ENCODE results near the gene NSD1.

NSD1 gene

GRCh38 chr5:177099422-177100093, 34.0 kb upstream of the NSD1 start:
- TF ChIP-seq, protein P1, sequence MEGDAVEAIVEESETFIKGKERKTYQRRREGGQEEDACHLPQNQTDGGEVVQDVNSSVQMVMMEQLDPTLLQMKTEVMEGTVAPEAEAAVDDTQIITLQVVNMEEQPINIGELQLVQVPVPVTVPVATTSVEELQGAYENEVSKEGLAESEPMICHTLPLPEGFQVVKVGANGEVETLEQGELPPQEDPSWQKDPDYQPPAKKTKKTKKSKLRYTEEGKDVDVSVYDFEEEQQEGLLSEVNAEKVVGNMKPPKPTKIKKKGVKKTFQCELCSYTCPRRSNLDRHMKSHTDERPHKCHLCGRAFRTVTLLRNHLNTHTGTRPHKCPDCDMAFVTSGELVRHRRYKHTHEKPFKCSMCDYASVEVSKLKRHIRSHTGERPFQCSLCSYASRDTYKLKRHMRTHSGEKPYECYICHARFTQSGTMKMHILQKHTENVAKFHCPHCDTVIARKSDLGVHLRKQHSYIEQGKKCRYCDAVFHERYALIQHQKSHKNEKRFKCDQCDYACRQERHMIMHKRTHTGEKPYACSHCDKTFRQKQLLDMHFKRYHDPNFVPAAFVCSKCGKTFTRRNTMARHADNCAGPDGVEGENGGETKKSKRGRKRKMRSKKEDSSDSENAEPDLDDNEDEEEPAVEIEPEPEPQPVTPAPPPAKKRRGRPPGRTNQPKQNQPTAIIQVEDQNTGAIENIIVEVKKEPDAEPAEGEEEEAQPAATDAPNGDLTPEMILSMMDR (IDR thresholded peaks at IDR 0.05), result no peak

DNA sequence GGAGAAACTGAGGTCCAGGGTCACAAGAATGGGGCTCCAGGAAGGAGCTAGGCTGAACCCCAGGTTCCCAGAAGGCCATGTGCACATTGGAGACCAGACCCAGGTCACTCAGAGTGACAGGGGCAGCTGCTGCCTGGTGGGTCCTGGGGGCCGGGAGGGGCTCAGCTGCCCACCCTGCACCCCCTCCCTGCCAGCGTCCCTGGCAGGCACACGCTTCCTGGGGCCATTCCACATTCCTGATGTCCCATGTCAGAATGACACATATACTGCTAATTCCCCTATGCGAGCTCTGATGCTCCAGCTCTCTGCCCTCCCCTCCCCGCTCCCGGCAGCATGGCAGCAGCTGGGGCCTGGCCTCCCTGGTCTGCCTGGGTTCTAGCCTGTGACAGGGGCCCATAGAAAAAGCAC, 32.9 kb upstream of the NSD1 start:
- TF ChIP-seq, protein P1 (IDR thresholded peaks at IDR 0.05), result no peak

DNA sequence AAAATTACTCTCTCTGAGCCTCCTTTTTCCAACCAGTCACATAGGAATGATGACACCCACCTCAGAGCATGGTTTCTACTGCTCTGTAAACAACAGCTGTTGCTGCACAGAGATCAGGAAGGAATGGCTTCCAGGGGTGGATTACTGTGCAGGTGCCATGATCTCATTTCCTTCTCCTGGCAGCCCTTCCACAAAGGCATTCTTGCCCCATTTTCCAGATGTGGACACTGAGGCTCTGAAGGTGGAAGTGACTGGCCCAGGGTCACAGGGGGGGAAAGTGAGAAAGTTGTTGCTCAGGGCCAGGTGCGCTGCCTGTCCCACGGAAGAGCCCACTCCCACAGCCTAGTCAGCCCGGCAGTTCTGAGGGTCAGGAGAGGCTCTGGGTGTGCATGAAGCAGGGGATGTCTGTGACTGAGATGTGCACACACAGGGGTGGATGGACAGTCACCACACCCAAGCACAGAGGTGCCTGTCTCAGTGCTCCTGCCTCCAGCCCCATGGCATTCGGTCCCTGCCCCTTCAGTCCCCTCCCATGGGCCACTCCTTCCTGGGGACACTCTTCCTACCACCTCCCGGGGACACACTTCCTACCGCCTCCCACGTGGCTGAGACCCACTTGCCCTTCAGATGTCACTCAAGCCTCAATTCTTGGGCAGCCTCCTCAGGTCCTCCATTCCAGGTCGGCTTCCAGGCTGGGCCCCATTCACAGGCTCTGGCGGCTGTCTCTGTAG, 29.9 kb upstream of the NSD1 start:
- TF ChIP-seq, protein P1 (IDR thresholded peaks at IDR 0.05), result no peak

DNA sequence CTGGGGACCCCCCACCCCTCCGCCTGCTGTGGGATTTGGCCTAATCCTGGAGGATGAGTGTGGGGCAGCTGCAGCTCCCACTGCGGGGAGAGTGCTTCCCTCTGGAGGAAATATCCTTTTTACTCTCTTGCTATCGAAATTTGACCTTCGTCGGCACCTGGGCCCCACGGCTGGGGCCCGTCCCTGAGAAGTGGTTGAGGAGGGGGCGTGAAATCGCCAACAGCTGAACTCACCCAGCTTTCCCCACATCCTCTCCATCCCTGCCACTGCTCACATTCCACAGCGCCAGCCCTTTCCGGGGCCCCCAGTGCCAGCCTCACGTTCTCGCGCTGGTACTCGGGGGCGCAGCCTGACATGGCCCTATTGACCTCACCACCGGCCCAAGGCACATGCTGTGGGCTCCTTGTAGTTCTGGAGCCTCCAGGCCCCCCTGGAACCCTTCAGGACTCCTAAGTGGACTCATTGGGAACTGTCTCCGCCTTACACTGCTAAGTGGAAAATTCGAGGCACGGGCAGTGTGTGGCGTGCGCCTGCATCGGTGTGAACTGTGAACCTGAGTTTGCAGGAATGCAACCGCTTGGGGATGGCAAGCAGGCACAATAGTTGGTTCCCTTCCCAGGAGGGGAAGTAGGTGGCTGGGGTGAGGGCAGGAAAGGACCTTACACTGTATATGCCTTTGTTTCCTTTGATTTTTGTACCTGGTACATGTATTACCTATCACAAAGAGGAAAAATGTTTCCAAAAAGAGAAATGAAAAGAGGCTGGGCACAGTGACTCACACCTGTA, 27.7 kb upstream of the NSD1 start:
- TF ChIP-seq, protein P1 (IDR thresholded peaks at IDR 0.05), result no peak

- TF ChIP-seq, protein P1 (IDR thresholded peaks at IDR 0.05), result no peak
Measured at GRCh38 chr5:177107159-177107558, 26.4 kb upstream of the NSD1 start.

GRCh38 chr5:177109810-177110209, 23.8 kb upstream of the NSD1 start:
- TF ChIP-seq, protein P1 (IDR thresholded peaks at IDR 0.05), result no peak

GRCh38 chr5:177111720-177112394, 21.7 kb upstream of the NSD1 start:
- TF ChIP-seq, protein P1 (IDR thresholded peaks at IDR 0.05), result peak; percentile 99
